RKO (cell line): ENCODE results near the gene NCOA5.

Source experiments
- DNase-seq: peaks from one replicate; pipeline ENCODE4 v3.0.0-alpha.2; 2016; ENCODE audit warnings: low spot score

NCOA5 gene

GRCh38 chr20:46089417-46090388 is at the start of gene NCOA5:
Gene NCOA5, minus strand, starts transcription at chr20:46089962. Its CDS starts 10,538 bp downstream, at chr20:46079424.
- peak; percentile 98 for DNase-seq

DNA sequence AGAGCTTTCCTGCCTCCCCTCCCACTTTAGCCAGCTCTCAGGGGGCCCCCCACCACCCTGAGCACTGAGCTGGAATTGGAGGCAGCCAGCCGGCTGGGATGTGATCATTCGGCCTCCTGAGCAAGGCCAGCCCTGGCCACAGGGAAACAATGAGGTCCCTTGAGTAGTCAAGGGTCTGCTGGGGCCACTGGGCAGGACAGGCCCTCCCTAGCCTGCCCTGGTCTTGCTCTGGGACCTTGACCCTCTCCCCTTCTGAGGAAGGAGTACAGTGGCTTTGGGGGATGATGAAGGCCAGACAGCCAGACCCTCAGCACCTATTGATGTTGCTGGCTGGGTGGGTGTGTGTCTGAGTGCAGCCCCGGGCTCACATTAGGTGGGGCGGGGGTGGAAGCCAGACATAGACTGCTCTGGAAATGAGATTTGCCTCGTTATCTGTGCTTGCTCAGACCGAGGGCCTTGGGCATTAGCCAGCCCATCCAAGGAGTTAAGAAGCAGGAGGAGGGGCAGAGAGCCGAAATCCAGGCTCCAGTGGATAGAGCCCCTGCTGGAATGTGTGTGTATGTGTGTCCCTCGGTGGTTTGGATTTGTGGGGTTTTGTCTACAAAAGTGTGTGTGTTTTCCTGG is 49.6 kb upstream of the NCOA5 start:
- no peak for DNase-seq

DNA sequence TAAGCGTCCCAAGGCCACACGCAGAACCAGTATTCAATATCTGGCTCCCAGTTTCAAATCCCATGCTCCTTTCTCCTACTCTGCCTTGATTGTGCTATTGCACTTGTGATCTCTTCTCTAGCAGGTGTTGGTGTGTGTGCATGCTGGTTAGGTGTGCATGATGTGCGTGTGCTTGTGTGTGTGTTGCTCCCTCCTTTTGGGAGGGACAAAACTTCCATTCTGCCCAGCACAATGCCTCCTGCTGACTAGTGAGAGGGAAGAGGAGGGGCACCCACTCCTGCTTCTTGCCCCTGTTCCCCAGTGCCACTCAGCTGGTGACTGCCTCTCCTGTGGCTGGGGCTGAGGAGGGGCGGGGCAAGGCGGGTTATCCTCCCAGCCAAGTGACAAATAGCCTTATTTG is 48.1 kb upstream of the NCOA5 start:
- no peak for DNase-seq

DNA sequence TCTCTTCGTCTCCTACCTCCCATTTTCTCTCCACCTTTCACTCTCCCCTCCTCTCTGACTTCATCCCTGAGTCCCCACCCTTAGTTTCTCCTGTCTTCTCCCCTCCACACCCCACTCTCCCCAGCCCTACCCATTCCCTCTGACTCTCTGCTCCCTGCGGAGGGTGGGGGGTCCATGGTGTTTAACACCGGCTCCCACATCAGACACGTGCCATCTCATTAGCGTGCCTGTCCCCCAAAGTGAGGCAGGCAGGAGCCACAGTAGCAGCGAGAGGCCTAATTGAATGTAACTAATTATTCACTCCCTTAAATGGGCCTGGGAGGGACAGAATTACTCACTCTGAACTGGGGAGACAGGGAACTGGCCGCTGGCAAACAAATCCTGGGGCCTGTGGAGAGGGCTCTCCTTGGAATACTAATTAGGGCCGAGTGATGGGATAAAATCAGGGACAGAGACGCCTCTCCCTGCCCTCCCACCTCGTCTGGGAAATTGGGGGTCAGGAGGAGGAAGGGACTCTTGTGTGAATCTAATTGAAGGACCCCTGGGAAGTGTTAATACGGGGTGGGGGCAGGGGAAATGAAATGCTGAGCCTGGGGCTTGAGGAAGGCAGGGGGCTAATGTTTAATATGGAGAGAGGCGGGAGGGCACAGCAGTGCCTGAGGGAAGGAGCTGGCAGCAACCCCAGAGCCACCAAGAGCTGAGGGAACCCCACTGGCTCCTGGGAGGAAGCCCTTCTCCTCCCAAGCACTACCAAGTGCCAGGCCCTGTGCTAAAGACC is 46.3 kb upstream of the NCOA5 start:
- no peak for DNase-seq

DNA sequence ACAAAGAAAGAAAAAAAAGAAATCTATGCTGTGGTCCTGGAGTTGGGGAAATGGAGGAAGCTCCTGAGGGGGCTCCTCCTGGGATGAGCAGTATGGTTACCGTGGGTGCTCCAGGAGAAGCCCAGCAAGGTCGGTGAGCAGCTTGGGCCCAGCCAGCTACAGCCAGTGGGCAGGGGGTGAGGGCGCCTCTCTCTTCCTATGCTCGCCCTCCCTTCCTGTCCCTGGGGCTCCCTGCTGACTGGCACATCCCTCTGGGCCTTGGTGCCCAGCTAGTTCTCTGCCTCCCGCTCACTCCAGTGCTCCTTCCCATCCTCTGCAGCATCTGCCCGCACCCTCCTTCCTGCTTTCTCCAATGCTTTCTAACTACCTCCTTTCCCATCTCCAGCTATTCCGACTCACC is 45.0 kb upstream of the NCOA5 start:
- no peak for DNase-seq

DNA sequence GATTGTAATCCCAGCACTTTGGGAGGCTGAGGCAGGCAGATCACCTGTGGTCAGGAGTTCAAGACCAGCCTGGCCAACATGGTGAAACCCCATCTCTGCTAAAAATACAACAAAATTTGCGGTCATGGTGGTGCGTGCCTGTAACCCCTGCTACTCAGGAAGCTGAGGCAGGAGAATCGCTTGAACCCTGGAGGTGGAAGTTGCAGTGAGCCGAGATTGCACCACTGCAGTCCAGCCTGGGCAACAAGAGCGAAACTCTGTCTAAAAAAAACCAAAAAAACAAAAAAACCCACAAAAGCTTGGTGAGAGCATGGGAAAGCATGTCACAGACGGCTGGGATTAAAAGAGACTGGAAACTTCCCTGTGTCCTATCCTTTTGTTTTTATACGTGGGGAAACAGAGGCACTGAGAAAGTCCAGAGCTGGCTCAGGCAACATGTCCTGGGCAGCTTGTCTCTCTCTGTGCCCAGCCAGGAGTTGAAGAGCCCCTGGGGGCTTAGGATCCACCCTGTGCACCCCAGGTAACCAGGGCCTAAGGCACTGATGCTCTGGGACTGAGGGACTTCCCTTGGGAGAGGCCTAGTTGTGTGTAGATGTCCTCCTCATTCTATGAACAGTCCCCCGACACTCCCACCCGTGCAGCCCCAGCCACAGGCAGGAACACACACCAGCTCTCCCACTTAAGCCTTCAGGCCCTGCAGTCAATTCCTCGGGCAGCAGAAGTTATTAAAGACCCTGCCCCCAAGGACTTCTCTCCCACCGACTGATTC is 44.3 kb upstream of the NCOA5 start:
- DNase-seq = no peak

DNA sequence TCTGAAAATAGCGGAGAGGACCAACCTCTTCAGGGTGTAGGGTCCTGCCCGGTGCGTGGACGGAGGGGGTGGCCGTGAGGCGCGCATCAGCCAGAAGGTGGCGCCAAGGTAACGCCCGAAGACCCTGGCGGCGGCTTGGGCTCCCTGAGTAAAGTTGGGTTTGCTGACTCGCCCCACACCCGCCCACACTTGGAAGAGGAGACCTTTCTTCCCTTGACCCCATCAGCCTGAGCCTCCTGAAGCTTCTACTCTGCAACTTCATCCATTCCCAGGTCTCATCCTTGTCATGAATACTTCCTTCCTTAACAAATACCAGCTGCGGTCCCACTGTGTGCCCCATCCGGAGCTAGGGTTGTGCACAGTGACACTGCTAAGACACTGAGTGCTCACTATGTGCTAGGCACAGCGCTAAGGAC is 43.0 kb upstream of the NCOA5 start:
- DNase-seq = peak; percentile 73

DNA sequence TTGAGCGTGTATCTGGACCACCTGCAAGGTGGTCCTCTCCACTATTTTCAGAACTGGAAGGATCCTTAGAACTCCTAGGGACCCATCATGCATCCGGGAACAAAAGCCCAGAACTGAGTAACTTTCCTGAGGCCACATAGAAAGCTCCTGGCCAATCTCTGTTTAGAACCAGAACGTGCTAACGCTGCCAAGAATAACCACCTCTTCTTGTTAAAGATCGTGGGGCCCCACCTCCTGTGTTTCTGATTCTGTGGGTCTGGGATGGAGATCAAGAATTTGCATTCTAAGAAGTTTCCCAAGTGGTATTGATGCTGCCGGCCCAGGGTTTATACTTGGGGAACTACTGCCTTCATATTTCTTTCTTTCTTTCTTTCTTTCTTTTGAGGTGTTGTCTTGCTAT is 41.6 kb upstream of the NCOA5 start:
- DNase-seq = no peak

- DNase-seq = no peak
Measured at GRCh38 chr20:46130534-46130933, 40.8 kb upstream of the NCOA5 start.

GRCh38 chr20:46129955-46130481 is 40.3 kb upstream of the NCOA5 start:
- no peak for DNase-seq

GRCh38 chr20:46128310-46129151 is 38.8 kb upstream of the NCOA5 start:
- DNase-seq = no peak

DNA sequence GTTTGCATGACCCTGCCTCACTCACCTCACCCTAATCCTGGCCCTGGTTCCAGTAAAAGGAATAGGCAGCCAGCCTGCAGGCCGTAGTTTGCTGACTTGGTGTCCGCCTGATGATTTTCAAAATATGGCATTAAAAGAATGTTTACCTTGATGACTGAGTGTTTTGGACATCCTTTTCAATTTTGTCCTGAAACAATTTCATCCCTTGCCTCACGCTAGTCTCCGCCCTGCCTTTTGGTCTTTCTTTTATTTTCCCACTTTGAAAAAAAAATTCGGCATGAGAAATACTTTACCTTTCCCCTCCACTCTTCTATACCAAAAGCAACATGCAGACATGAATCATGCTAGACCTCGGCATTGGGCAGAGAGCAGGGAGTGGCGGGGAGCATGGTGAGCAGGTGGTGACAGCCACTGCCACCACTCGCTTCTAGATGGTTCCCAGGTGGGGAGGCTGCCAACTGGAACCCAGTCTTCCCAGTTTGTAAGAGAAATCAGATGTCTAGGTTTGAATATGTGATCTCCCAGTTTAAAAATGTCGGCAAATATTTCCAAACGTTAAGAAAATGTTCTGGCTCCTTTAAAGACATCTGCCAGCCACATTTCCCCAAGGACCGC is 37.7 kb upstream of the NCOA5 start:
- DNase-seq = no peak

DNA sequence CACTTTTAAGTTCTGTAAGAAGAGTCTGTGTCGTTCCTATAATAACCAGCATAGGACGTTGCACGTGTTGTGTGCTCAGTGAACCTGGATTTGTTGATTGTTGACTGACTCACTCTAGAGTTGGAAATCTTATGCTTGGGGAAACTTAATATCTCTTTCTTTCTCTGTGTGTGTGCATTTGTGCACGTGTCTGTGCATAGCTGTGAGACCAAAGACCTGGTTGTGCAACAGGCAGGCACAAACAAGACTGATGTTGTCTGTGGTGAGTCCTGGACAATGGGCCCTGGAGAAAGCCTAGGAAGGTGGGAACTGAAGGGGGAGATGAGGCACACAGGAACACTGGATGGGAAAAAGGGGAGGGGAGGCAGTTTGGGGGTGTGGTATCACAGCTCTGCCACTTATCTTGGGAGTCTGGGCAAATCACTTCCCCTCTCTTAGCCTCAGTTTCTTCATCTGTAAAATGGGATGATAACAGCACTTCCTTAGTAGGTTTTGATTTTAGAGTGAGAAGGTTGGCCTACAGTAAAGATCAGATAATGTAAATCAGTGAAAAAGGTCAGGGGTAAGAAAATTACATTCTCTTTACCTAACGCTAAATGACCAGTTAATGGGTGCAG is 36.8 kb upstream of the NCOA5 start:
- DNase-seq = no peak

DNA sequence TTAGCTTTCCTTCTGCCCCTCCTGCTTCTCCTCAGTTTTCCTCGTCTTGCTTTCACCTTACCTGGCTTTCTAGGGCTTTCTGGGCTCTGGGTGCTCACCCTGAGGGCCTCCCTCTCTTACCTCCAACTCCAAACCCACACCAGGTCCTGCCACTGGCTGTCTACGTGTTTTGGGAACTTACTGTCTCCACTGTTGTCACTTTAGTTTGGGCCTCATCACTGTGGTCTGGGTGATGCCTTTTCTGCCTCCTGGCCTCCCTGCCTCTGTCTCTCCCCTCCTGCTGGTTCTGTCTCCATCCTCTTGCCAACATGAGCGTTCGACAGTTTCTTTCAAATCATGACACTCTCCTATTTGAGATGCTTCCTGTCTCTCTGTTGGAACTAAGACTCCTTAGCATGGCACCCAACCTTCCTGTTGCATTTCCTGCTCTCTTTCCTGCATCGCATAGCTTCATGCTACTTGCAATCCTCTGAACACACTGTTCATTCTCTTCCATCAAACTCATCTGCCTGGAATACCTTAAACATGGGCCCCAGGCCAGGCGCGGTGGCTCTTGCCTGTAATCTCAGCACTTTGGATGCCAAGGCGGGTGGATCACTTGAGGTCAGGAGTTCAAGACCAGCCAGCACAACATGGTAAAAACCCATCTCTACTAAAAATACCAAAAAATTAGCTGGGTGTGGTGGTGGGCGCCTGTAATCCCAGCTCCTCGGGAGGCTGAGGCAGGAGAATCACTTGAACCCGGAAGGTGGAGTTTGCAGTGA is 33.9 kb upstream of the NCOA5 start:
- no peak for DNase-seq

GRCh38 chr20:46122516-46123481 is 33.0 kb upstream of the NCOA5 start:
- DNase-seq = no peak

DNA sequence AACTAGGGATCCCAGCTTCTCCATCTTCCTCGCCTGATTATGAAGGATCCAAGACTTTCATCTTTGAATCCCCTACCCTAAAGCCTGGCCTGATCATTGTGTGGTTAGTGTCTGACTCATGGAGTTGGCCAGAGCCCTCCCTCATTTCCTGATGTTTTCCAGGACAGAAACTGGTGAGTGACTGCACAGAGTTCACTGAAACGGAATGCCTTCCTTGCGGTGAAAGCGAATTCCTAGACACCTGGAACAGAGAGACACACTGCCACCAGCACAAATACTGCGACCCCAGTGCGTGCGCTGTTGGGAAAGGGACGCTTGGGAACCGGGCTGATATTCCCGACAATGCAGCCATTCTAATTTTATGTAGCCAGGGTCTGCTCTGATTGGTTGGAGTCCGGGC is 32.3 kb upstream of the NCOA5 start:
- peak; percentile 57 for DNase-seq

DNA sequence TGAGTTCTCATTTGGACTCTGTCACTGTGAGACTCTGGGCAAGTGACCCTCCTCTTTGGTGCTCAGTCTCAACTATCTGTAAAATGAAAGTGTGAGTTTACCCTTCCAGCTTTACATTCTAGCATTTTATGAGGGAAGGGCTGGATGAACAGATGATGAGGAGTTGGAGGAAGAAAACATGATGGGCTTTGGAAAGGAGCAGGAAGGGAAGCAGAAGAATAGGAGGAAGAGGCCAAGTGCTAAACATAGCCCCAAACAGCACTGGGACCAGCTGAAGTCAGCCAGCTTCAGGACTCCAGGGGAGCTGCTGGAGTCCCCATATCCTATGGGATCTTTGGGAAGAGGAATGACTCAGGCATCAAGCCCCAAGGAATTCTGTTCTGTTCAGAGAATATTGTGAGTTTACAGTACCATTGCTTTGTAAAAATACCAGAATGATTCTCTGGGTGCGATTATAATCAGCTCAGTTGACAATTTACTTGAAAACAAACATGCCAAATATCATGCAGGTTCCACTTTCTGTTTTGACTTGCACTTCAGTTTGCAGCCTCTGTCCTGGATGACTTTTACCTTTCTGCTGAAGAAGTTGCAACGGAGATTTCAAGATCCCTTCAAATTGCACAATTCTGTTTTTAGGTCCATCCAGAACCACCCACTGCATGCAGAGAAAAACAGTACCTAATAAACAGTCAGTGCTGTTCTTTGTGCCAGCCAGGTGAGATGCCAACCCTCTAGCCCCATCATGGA is 31.6 kb upstream of the NCOA5 start:
- DNase-seq = no peak
